Upper lobe of left lung (tissue), 4 donors: ENCODE measurements around the gene SLC25A42.

Experiments used
- EP300 ChIP-seq, 4 donors: sonication (generic); formaldehyde crosslinking; IDR thresholded peaks; one replicate each; pipeline ENCODE4 v1.5.1; 2017; ENCODE audit warnings: antibody characterized with exemption in 4 of 4, control low read depth in 2 of 4
- POLR2A ChIP-seq, 4 donors: fragments of 450-650 bp; IDR thresholded peaks; one replicate each; pipeline ENCODE4 v1.5.1; 2016 to 2017; ENCODE audit warnings: antibody characterized with exemption in 4 of 4, mild to moderate bottlenecking in 2 of 4
- POLR2AphosphoS5 ChIP-seq, 2 donors: sonication (generic); formaldehyde crosslinking; IDR thresholded peaks; one replicate each; pipeline ENCODE4 v1.5.1; 2017; ENCODE audit warnings: antibody characterized with exemption in 2 of 2
- TF ChIP-seq, protein P1 (sequence below), 6 experiments: fragments of 450-650 bp in 4 of 6; fragments of 200-600 bp in 2 of 6; sonication (generic) in 2 of 6; IDR thresholded peaks; one replicate each; pipeline ENCODE4 v1.5.1; 2016 to 2019; ENCODE audit warnings: antibody characterized with exemption in 6 of 6

DNA sequence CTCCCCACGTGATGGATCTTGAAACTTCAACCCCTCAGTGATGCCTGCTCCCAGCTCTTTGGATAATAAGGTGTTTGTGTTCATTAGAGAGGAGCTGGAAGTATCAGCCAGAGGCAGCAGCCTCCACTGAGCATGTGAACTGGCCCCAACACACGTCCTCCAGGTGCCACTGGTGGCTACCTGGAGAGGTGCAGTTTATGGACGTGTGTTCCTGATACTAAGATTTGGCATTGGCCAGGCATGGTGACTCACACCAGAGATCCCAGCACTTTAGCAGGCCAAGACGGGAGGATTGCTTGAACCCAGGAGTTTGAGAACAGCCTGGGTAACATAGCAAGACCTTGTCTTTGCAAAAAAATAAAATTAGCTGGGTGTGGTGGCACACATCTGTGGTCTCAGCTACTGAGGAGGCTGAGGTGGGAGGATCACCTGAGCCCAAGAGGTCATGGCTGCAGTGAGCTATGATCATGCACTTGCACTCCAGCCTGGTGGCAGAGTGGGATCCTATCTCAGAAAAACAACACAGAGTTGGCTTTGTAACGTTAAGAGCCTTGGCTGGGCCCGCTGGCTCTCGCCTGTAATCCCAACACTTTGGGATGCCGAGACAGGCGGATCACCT, 34.4 kb downstream of the SLC25A42 start:
- TF ChIP-seq, protein P1, sequence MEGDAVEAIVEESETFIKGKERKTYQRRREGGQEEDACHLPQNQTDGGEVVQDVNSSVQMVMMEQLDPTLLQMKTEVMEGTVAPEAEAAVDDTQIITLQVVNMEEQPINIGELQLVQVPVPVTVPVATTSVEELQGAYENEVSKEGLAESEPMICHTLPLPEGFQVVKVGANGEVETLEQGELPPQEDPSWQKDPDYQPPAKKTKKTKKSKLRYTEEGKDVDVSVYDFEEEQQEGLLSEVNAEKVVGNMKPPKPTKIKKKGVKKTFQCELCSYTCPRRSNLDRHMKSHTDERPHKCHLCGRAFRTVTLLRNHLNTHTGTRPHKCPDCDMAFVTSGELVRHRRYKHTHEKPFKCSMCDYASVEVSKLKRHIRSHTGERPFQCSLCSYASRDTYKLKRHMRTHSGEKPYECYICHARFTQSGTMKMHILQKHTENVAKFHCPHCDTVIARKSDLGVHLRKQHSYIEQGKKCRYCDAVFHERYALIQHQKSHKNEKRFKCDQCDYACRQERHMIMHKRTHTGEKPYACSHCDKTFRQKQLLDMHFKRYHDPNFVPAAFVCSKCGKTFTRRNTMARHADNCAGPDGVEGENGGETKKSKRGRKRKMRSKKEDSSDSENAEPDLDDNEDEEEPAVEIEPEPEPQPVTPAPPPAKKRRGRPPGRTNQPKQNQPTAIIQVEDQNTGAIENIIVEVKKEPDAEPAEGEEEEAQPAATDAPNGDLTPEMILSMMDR (IDR thresholded peaks at IDR 0.05) = no peak
- no peak for TF ChIP-seq POLR2A (IDR thresholded peaks at IDR 0.05)
- TF ChIP-seq EP300 (IDR thresholded peaks at IDR 0.05) = no peak
- no peak for TF ChIP-seq POLR2AphosphoS5 (IDR thresholded peaks at IDR 0.05)
